H9 (cell line): Measurements from ENCODE around the gene MMD2. TPM values are rescaled to one million over a fixed set of nuclear protein-coding genes. Genes with fewer than 3 reads are reported as not detected.

Experiments
- DNase-seq: peaks from one replicate; pipeline ENCODE4 v3.0.0-alpha.2; 2017
- H2AFZ ChIP-seq: one replicate; pipeline ENCODE4 v1.6.1; 2013; ENCODE audit warnings: mild to moderate bottlenecking, low read length, control low read depth, moderate library complexity
- H2AK5ac ChIP-seq: 2 replicates; pipeline ENCODE4 v1.6.1; 2013; ENCODE audit warnings: low read length, control low read depth, mixed read lengths; ENCODE audit not compliant: insufficient read length
- H2BK120ac ChIP-seq: one replicate; pipeline ENCODE4 v1.6.1; 2013; ENCODE audit warnings: low read depth, mild to moderate bottlenecking, low read length, control low read depth, inconsistent platforms; ENCODE audit not compliant: poor library complexity, severe bottlenecking
- H2BK12ac ChIP-seq: 2 replicates; pipeline ENCODE4 v1.6.1; 2013; ENCODE audit warnings: low read length, control low read depth, mixed read lengths, low read depth; ENCODE audit not compliant: insufficient read length
- H2BK15ac ChIP-seq: 2 replicates; pipeline ENCODE4 v1.6.1; 2013; ENCODE audit warnings: low read depth, low read length, control low read depth
- H2BK20ac ChIP-seq: one replicate; pipeline ENCODE4 v1.6.1; 2013; ENCODE audit warnings: low read depth, mild to moderate bottlenecking, low read length, control low read depth, inconsistent platforms; ENCODE audit not compliant: poor library complexity, severe bottlenecking
- H2BK5ac ChIP-seq: 2 replicates; pipeline ENCODE4 v1.6.1; 2013; ENCODE audit warnings: low read length, control low read depth, mixed read lengths; ENCODE audit not compliant: insufficient read length
- H3K14ac ChIP-seq: 2 replicates; pipeline ENCODE4 v1.6.1; 2013; ENCODE audit warnings: low read length, control low read depth; ENCODE audit not compliant: insufficient read depth
- H3K18ac ChIP-seq: 2 replicates; pipeline ENCODE4 v1.6.1; 2013; ENCODE audit warnings: low read depth, mild to moderate bottlenecking, mixed read lengths, low read length, control low read depth; ENCODE audit not compliant: insufficient read length
- H3K23ac ChIP-seq: 2 replicates; pipeline ENCODE4 v1.6.1; 2013; ENCODE audit warnings: low read length, control low read depth, mixed read lengths, low read depth; ENCODE audit not compliant: insufficient read length
- H3K23me2 ChIP-seq: 2 replicates; pipeline ENCODE4 v1.6.1; 2013; ENCODE audit warnings: low read depth, mild to moderate bottlenecking, mixed read lengths, low read length, control low read depth; ENCODE audit not compliant: insufficient read length, poor library complexity, severe bottlenecking
- H3K27ac ChIP-seq: 2 replicates; pipeline ENCODE4 v1.5.1; 2013; ENCODE audit warnings: low read length, control low read depth, mixed read lengths, low read depth; ENCODE audit not compliant: insufficient read length
- H3K27me3 ChIP-seq: 2 replicates; pipeline ENCODE4 v1.6.1; 2013; ENCODE audit warnings: low read length, control low read depth, inconsistent platforms; ENCODE audit not compliant: insufficient read depth
- H3K4ac ChIP-seq: 2 replicates; pipeline ENCODE4 v1.6.1; 2013; ENCODE audit warnings: low read depth, mild to moderate bottlenecking, control low read depth, inconsistent platforms, low read length, moderate library complexity
- H3K4me1 ChIP-seq: 2 replicates; pipeline ENCODE4 v1.6.1; 2013; ENCODE audit warnings: low read length, control low read depth, inconsistent platforms; ENCODE audit not compliant: insufficient read depth
- H3K4me2 ChIP-seq: 2 replicates; pipeline ENCODE4 v1.6.1; 2013; ENCODE audit warnings: low read length, control low read depth, mixed read lengths; ENCODE audit not compliant: insufficient read length, insufficient read depth
- H3K56ac ChIP-seq: 2 replicates; pipeline ENCODE4 v1.6.1; 2013; ENCODE audit warnings: low read depth, mild to moderate bottlenecking, mixed read lengths, low read length, control low read depth; ENCODE audit not compliant: insufficient read length
- H3K79me1 ChIP-seq: 2 replicates; pipeline ENCODE4 v1.6.1; 2013; ENCODE audit warnings: low read depth, mild to moderate bottlenecking, moderate library complexity, low read length, control low read depth, inconsistent platforms; ENCODE audit not compliant: insufficient read depth, poor library complexity, severe bottlenecking
- H3K79me2 ChIP-seq: 2 replicates; pipeline ENCODE4 v1.6.1; 2013; ENCODE audit warnings: low read length, control low read depth, inconsistent platforms; ENCODE audit not compliant: insufficient read depth
- H3K9ac ChIP-seq: 2 replicates; pipeline ENCODE4 v1.6.1; 2013; ENCODE audit warnings: low read length, control low read depth, mixed read lengths; ENCODE audit not compliant: insufficient read length; ENCODE audit errors: extremely low read depth
- H3K9me3 ChIP-seq: one replicate; pipeline ENCODE4 v1.6.1; 2013; ENCODE audit warnings: low read depth, low read length, inconsistent platforms; ENCODE audit not compliant: control insufficient read depth
- H3T11ph ChIP-seq: one replicate; pipeline ENCODE4 v1.6.1; 2013; ENCODE audit warnings: mild to moderate bottlenecking, low read length, control low read depth, inconsistent platforms
- H4K20me1 ChIP-seq: one replicate; pipeline ENCODE4 v1.6.1; 2013; ENCODE audit not compliant: control insufficient read depth, insufficient read length, insufficient read depth
- H4K5ac ChIP-seq: 2 replicates; pipeline ENCODE4 v1.6.1; 2013; ENCODE audit warnings: low read depth, mild to moderate bottlenecking, mixed read lengths, low read length, control low read depth; ENCODE audit not compliant: insufficient read length
- H4K8ac ChIP-seq: replicated peaks from 2 replicates; pipeline ENCODE4 v1.6.1; 2013; ENCODE audit warnings: low read length, control low read depth, mixed read lengths, low read depth; ENCODE audit not compliant: insufficient read length
- H4K91ac ChIP-seq: 2 replicates; pipeline ENCODE4 v1.6.1; 2013; ENCODE audit warnings: low read depth, mild to moderate bottlenecking, moderate library complexity, mixed read lengths, low read length, control low read depth; ENCODE audit not compliant: insufficient read length
- H3K27ac Mint-ChIP-seq, 3 experiments: 2 replicates in 2 of 3; 3 replicates in 1 of 3; pipeline ENCODE4 v1.8.0; 2020 to 2021; ENCODE audit warnings: mixed read lengths in 3 of 3, mild to moderate bottlenecking in 1 of 3, moderate library complexity in 1 of 3
- H3K27me3 Mint-ChIP-seq: 2 replicates; pipeline ENCODE4 v1.8.0; 2021; ENCODE audit warnings: low read depth, mild to moderate bottlenecking, moderate library complexity, mixed read lengths
- H3K36me3 Mint-ChIP-seq, 3 experiments: 2 replicates in 2 of 3; 3 replicates in 1 of 3; pipeline ENCODE4 v1.8.0; 2020 to 2021; ENCODE audit warnings: low read depth in 3 of 3, mixed read lengths in 3 of 3; ENCODE audit not compliant: insufficient read depth in 1 of 3
- H3K4me1 Mint-ChIP-seq, 2 experiments: 2 replicates each; pipeline ENCODE4 v1.8.0; 2020; ENCODE audit warnings: mixed read lengths in 2 of 2
- H3K4me3 Mint-ChIP-seq, 2 experiments: 2 replicates in 1 of 2; 3 replicates in 1 of 2; pipeline ENCODE4 v1.8.0; 2020 to 2021; ENCODE audit warnings: mild to moderate bottlenecking in 2 of 2, mixed read lengths in 2 of 2, moderate library complexity in 1 of 2
- H3K9me3 Mint-ChIP-seq, 2 experiments: 2 replicates in 1 of 2; 3 replicates in 1 of 2; pipeline ENCODE4 v1.8.0; 2020; ENCODE audit warnings: mild to moderate bottlenecking in 2 of 2, mixed read lengths in 2 of 2, moderate library complexity in 1 of 2
- WGBS: extraction: QIAGEN DNeasy Blood & Tissue Kit; methylation state at CpG from one replicate; pipeline ENCODE4 v1.1.7; 2013; ENCODE audit warnings: missing lambda C conversion rate, low lambda C conversion rate, mixed read lengths; ENCODE audit not compliant: insufficient read length; ENCODE audit errors: extremely low coverage; 5-methylcytosine and 5-hydroxymethylcytosine counted together
- total RNA-seq: library from RNA; stranded (reverse); gene quantifications from 2 replicates; pipeline ENCODE4 v1.2.1, GENCODE V29; 2021
- TF ChIP-seq, protein P1 (sequence below): fragments of 200-600 bp; sonication (generic); conservative IDR thresholded peaks from 3 replicates; pipeline ENCODE4 v1.8.0; 2021; ENCODE audit warnings: antibody characterized with exemption, mild to moderate bottlenecking

The MMD2 gene
- total RNA-seq, 1 experiment from 2014 or later = 0.20 TPM

DNA sequence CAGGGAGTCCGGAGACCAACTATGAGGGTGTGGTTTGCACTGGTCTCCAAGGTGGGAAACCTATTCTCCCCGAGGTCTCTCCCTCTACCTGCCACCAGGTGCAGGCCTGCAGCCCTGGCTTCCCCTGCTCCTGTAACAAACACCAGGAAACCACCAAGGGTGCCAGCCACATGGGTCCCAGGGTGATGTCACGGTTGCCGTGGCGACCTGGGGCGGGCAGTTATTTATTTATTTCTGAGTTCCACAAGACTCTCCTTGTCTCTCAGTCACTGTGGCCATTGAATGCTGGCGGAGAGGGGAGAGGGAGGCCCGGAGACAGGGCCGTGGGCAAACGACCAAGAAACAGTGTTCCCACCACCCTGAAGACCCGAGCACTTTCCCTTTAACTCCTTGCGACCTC, 27.0 kb downstream of the MMD2 start:
- Histone ChIP-seq H4K20me1 (no peaks in the 10 kb centered on the region), H3K4ac (no peak overlapping the region; the same call in 1 of the 2 replicates), H3K4me1 (no peaks in the 10 kb centered on the region), H2BK15ac (no peak overlapping the region), H3K79me1 (no peaks in the 10 kb centered on the region), H2BK20ac (no peak overlapping the region), H2BK5ac (no peak overlapping the region), H3K23me2 (no peaks in the 10 kb centered on the region), H3K56ac (no peak overlapping the region), H3K14ac (no peak overlapping the region), H3K9ac (no peak overlapping the region), H3K18ac (no peak overlapping the region), H3K23ac (no peak overlapping the region), H3T11ph (no peak overlapping the region), H3K27me3 (no peaks in the 10 kb centered on the region), H3K79me2 (no peaks in the 10 kb centered on the region), H2BK120ac (no peak overlapping the region), H2BK12ac (no peak overlapping the region), H3K4me2 (no peak overlapping the region), H2AFZ (no peak overlapping the region), H4K8ac (no peak overlapping the region), H4K91ac (no peak overlapping the region), H3K9me3 (no peaks in the 10 kb centered on the region), H4K5ac (no peak overlapping the region), H2AK5ac (no peak overlapping the region), H3K27ac (no peak overlapping the region)
- Mint-ChIP-seq H3K9me3 (no peaks in the 10 kb centered on the region; a peak in 1 of 5 replicates), H3K36me3 (no peaks in the 10 kb centered on the region), H3K4me1 (no peaks in the 10 kb centered on the region), H3K27me3 (no peaks in the 10 kb centered on the region; the same call in none of the 2 replicates), H3K4me3 (no peak overlapping the region), H3K27ac (peak overlapping the region in 1 of 3 experiments; percentile 81; a peak in 2 of 7 replicates)
- DNase-seq = peak; percentile 73
- WGBS = no CpG with 5 or more reads among the region's 12 CpGs
- TF ChIP-seq, protein P1, sequence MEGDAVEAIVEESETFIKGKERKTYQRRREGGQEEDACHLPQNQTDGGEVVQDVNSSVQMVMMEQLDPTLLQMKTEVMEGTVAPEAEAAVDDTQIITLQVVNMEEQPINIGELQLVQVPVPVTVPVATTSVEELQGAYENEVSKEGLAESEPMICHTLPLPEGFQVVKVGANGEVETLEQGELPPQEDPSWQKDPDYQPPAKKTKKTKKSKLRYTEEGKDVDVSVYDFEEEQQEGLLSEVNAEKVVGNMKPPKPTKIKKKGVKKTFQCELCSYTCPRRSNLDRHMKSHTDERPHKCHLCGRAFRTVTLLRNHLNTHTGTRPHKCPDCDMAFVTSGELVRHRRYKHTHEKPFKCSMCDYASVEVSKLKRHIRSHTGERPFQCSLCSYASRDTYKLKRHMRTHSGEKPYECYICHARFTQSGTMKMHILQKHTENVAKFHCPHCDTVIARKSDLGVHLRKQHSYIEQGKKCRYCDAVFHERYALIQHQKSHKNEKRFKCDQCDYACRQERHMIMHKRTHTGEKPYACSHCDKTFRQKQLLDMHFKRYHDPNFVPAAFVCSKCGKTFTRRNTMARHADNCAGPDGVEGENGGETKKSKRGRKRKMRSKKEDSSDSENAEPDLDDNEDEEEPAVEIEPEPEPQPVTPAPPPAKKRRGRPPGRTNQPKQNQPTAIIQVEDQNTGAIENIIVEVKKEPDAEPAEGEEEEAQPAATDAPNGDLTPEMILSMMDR = peak; percentile 30; the same call in 1 of the 3 replicates
